Large intestine (tissue), 3 donors: ENCODE measurements around the gene CXXC1. TPM values are rescaled to one million over a fixed set of nuclear protein-coding genes. Genes with fewer than 3 reads are reported as not detected.
A peak's percentile ranks its signal among the peaks of the same experiment; 100 is the strongest.
"Not testable (repeated sequence)": the region's sequence is repeated elsewhere in the genome, so short reads cannot be mapped to it uniquely, and the experiment has no call there.

Experiments used
- DNase-seq, 2 donors: peaks; one replicate each; pipeline versions ENCODE4 v3.0.0 to v3.0.0-alpha.2; 2013
- H3K27ac ChIP-seq: one replicate; pipeline ENCODE4 v1.5.1; 2013; ENCODE audit warnings: low read length
- H3K27me3 ChIP-seq: 2 replicates; pipeline ENCODE4 v1.6.1; 2013; ENCODE audit warnings: low read length; ENCODE audit not compliant: control insufficient read depth, insufficient read depth
- H3K36me3 ChIP-seq: 2 replicates; pipeline ENCODE4 v1.6.1; 2013; ENCODE audit warnings: low read length; ENCODE audit not compliant: control insufficient read depth, insufficient read depth
- H3K4me1 ChIP-seq: one replicate; pipeline ENCODE4 v1.6.1; 2013; ENCODE audit warnings: low read length; ENCODE audit not compliant: control insufficient read depth, insufficient read depth
- H3K4me3 ChIP-seq: one replicate; pipeline ENCODE4 v1.5.1; 2013; ENCODE audit warnings: low read length
- H3K9me3 ChIP-seq: one replicate; pipeline ENCODE4 v1.6.1; 2013; ENCODE audit warnings: mild to moderate bottlenecking, low read depth, low read length, moderate library complexity; ENCODE audit not compliant: control insufficient read depth
- WGBS: methylation state at CpG from one replicate; pipeline ENCODE4 v1.1.5; 2013; ENCODE audit warnings: low lambda C conversion rate; ENCODE audit not compliant: insufficient coverage; 5-methylcytosine and 5-hydroxymethylcytosine counted together
- polyA plus RNA-seq: library from polyadenylated mRNA; unstranded; fragments of 120-200 nt; gene quantifications from one replicate; pipeline ENCODE4 v1.2.1, GENCODE V29; 2013

Gene CXXC1
- polyA plus RNA-seq, 1 donor = 67.2 TPM

GRCh38 chr18:50298443-50299284 lies 11.2 kb upstream of the CXXC1 start:
- peaks cover 29% of the 10 kb centered on the region for H3K27me3 ChIP-seq
- H3K4me3 ChIP-seq = peak overlapping the region; percentile 36
- no peaks in the 10 kb centered on the region for H3K4me1 ChIP-seq
- H3K9me3 ChIP-seq = peaks cover 3% of the 10 kb centered on the region
- WGBS = no CpG with 5 or more reads among the region's 49 CpGs
- H3K27ac ChIP-seq = no peak overlapping the region
- no peak for DNase-seq
- no peaks in the 10 kb centered on the region for H3K36me3 ChIP-seq

- H3K4me1 ChIP-seq = no peaks in the 10 kb centered on the region
- H3K4me3 ChIP-seq = peak overlapping the region; percentile 36
- H3K36me3 ChIP-seq = no peaks in the 10 kb centered on the region
- peaks cover 3% of the 10 kb centered on the region for H3K9me3 ChIP-seq
- no peak overlapping the region for H3K27ac ChIP-seq
- WGBS = 100% methylated on average over 2 of the region's 28 CpGs
- peaks cover 28% of the 10 kb centered on the region for H3K27me3 ChIP-seq
- DNase-seq = peak; percentile 48 to 72
Observed at GRCh38 chr18:50297621-50298442, 10.3 kb upstream of the CXXC1 start.

GRCh38 chr18:50293039-50293438 lies 5.5 kb upstream of the CXXC1 start:
- H3K27me3 ChIP-seq = no peaks in the 10 kb centered on the region
- H3K27ac ChIP-seq = no peak overlapping the region
- no peaks in the 10 kb centered on the region for H3K9me3 ChIP-seq
- H3K4me1 ChIP-seq = no peaks in the 10 kb centered on the region
- no CpG with 5 or more reads among the region's 1 CpG for WGBS
- DNase-seq = no peak
- H3K36me3 ChIP-seq = no peaks in the 10 kb centered on the region
- H3K4me3 ChIP-seq = no peak overlapping the region

GRCh38 chr18:50289108-50289443 lies 1.6 kb upstream of the CXXC1 start:
- no peak overlapping the region for H3K4me3 ChIP-seq
- no peaks in the 10 kb centered on the region for H3K27me3 ChIP-seq
- H3K9me3 ChIP-seq = no peaks in the 10 kb centered on the region
- no peak overlapping the region for H3K27ac ChIP-seq
- no peaks in the 10 kb centered on the region for H3K4me1 ChIP-seq
- DNase-seq = no peak
- peaks cover 18% of the 10 kb centered on the region for H3K36me3 ChIP-seq
- WGBS = 100% methylated on average over 2 of the region's 4 CpGs

GRCh38 chr18:50288348-50289107 lies 1.0 kb upstream of the CXXC1 start:
- H3K4me3 ChIP-seq = peak overlapping the region; percentile 87
- H3K27me3 ChIP-seq, H3K4me1 ChIP-seq, DNase-seq, H3K9me3 ChIP-seq: not testable (repeated sequence)
- peaks cover 23% of the 10 kb centered on the region for H3K36me3 ChIP-seq
- peak overlapping the region; percentile 85 for H3K27ac ChIP-seq
- WGBS = 10% methylated on average over 3 of the region's 21 CpGs

- DNase-seq = no peak
- no CpG with 5 or more reads among the region's 27 CpGs for WGBS
- H3K4me1 ChIP-seq = peaks cover 2% of the 10 kb centered on the region
Observed at GRCh38 chr18:50287028-50287440, 458 bp downstream of the CXXC1 start.

GRCh38 chr18:50286391-50287027 lies 983 bp downstream of the CXXC1 start:
- peak in 1 of 2 donors; percentile 33 for DNase-seq
- Histone ChIP-seq H3K27me3 (no peaks in the 10 kb centered on the region), H3K4me1 (peaks cover 5% of the 10 kb centered on the region), H3K27ac (no peak overlapping the region), H3K4me3 (peak overlapping the region; percentile 87), H3K36me3 (peaks cover 37% of the 10 kb centered on the region), H3K9me3 (peaks cover 4% of the 10 kb centered on the region)
- WGBS = no CpG with 5 or more reads among the region's 23 CpGs

More at GRCh38 chr18:50287028-50287440, 458 bp downstream of the CXXC1 start:
- peaks cover under 1% of the 10 kb centered on the region for H3K9me3 ChIP-seq
- H3K27me3 ChIP-seq = no peaks in the 10 kb centered on the region
- peak overlapping the region; percentile 87 for H3K4me3 ChIP-seq
- peaks cover 37% of the 10 kb centered on the region for H3K36me3 ChIP-seq
- H3K27ac ChIP-seq = peak overlapping the region; percentile 51

- H3K27me3 ChIP-seq = no peaks in the 10 kb centered on the region
- peaks cover 37% of the 10 kb centered on the region for H3K36me3 ChIP-seq
- H3K4me3 ChIP-seq = no peak overlapping the region
- peaks cover 5% of the 10 kb centered on the region for H3K4me1 ChIP-seq
- DNase-seq = no peak
- H3K9me3 ChIP-seq = peaks cover 4% of the 10 kb centered on the region
- H3K27ac ChIP-seq = no peak overlapping the region
- WGBS = no CpG with 5 or more reads among the region's 24 CpGs
Observed at GRCh38 chr18:50285631-50286321, 1.7 kb downstream of the CXXC1 start.

- H3K4me3 ChIP-seq = no peak overlapping the region
- no CpG with 5 or more reads among the region's 13 CpGs for WGBS
Observed at GRCh38 chr18:50285071-50285470, 2.4 kb downstream of the CXXC1 start.

More at GRCh38 chr18:50285071-50285470, 2.4 kb downstream of the CXXC1 start:
- Histone ChIP-seq H3K9me3 (peaks cover 4% of the 10 kb centered on the region), H3K27ac (no peak overlapping the region), H3K27me3 (no peaks in the 10 kb centered on the region), H3K4me1 (peaks cover 10% of the 10 kb centered on the region), H3K36me3 (peaks cover 37% of the 10 kb centered on the region)
- no peak for DNase-seq
